Smooth muscle cell (in vitro differentiated cells): ENCODE data around the gene SCUBE2. TPM values are rescaled to one million over a fixed set of nuclear protein-coding genes. Genes with fewer than 3 reads are reported as not detected.

Experiments
- DNase-seq: peaks from one replicate; lab custom pipeline; 2025; ENCODE audit not compliant: unreplicated experiment; lab: John Stamatoyannopoulos, UW
- H2AFZ ChIP-seq: fragments of 200-600 bp; sonication (generic); 2 replicates; pipeline ENCODE4 v1.6.0; 2016; ENCODE audit warnings: antibody characterized with exemption, low read depth, mild to moderate bottlenecking
- H3F3A ChIP-seq: fragments of 200-600 bp; sonication (generic); 2 replicates; pipeline ENCODE4 v1.6.0; 2017; ENCODE audit warnings: antibody characterized with exemption, low read depth
- H3K27ac ChIP-seq: fragments of 200-600 bp; sonication (generic); 2 replicates; pipeline ENCODE4 v1.5.1; 2016; ENCODE audit warnings: low read depth, mild to moderate bottlenecking
- H3K27me3 ChIP-seq: fragments of 200-600 bp; sonication (generic); 2 replicates; pipeline ENCODE4 v1.6.1; 2016; ENCODE audit warnings: low read depth, mild to moderate bottlenecking
- H3K36me3 ChIP-seq: fragments of 200-600 bp; sonication (generic); 2 replicates; pipeline ENCODE4 v1.5.1; 2016; ENCODE audit warnings: low read depth
- H3K4me1 ChIP-seq: fragments of 200-600 bp; sonication (generic); 2 replicates; pipeline ENCODE4 v1.5.1; 2016; ENCODE audit warnings: low read depth
- H3K4me2 ChIP-seq: fragments of 200-600 bp; sonication (generic); 2 replicates; pipeline ENCODE4 v1.6.0; 2016; ENCODE audit warnings: mild to moderate bottlenecking
- H3K4me3 ChIP-seq: fragments of 200-600 bp; sonication (generic); 2 replicates; pipeline ENCODE4 v1.5.1; 2016; ENCODE audit warnings: mild to moderate bottlenecking
- H3K79me2 ChIP-seq: fragments of 200-600 bp; sonication (generic); 2 replicates; pipeline ENCODE4 v1.6.0; 2016; ENCODE audit warnings: low read depth, mild to moderate bottlenecking
- H3K9ac ChIP-seq: fragments of 200-600 bp; sonication (generic); 2 replicates; pipeline ENCODE4 v1.6.0; 2016; ENCODE audit warnings: low read depth
- H3K9me3 ChIP-seq: fragments of 200-600 bp; sonication (generic); replicated peaks from 2 replicates; pipeline ENCODE4 v1.5.1; 2016; ENCODE audit warnings: low read depth
- H4K20me1 ChIP-seq: fragments of 200-600 bp; sonication (generic); 2 replicates; pipeline ENCODE4 v1.6.0; 2016; ENCODE audit warnings: low read depth
- CTCF ChIP-seq: fragments of 200-600 bp; sonication (generic); IDR thresholded peaks from 2 replicates; pipeline ENCODE4 v1.5.1; 2017; ENCODE audit warnings: borderline replicate concordance, mild to moderate bottlenecking, antibody characterized with exemption; ENCODE audit not compliant: insufficient read depth, poor library complexity, severe bottlenecking
- WGBS: methylation state at CpG from one replicate; pipeline ENCODE4 v1.1.7; 2016; ENCODE audit warnings: low lambda C conversion rate; 5-methylcytosine and 5-hydroxymethylcytosine counted together
- polyA plus RNA-seq: library from polyadenylated mRNA; unstranded; fragments of >200 nt; fragmentation: Nextera tagmentation; extraction: Ambion mirVana; gene quantifications from 2 replicates; pipeline ENCODE4 v1.2.1, GENCODE V29; 2016
- total RNA-seq: library from RNA; depleted of rRNA; stranded (reverse); fragments of >200 nt; gene quantifications from 2 replicates; pipeline ENCODE4 v1.2.3, GENCODE V29; 2014

Gene SCUBE2
- total and polyA plus RNA-seq, 2 experiments from 2014 or later: 2.2 to 5.0 TPM

GRCh38 chr11:9060700-9061111 lies 30.7 kb downstream of the SCUBE2 start:
- no peaks in the 10 kb centered on the region for H3K27me3 ChIP-seq
- H3F3A ChIP-seq: no peaks in the 10 kb centered on the region
- H3K9ac ChIP-seq: no peak overlapping the region
- H3K79me2 ChIP-seq: no peaks in the 10 kb centered on the region
- H4K20me1 ChIP-seq: no peaks in the 10 kb centered on the region
- no peak for TF ChIP-seq CTCF
- DNase-seq: no peak
- WGBS: 77% methylated on average over 4 of the region's 4 CpGs
- H3K27ac ChIP-seq: no peak overlapping the region
- H3K9me3 ChIP-seq: no peaks in the 10 kb centered on the region
- H3K36me3 ChIP-seq: no peaks in the 10 kb centered on the region
- no peak overlapping the region for H3K4me3 ChIP-seq
- no peak overlapping the region for H3K4me2 ChIP-seq
- H2AFZ ChIP-seq: no peak overlapping the region
- no peaks in the 10 kb centered on the region for H3K4me1 ChIP-seq

DNA sequence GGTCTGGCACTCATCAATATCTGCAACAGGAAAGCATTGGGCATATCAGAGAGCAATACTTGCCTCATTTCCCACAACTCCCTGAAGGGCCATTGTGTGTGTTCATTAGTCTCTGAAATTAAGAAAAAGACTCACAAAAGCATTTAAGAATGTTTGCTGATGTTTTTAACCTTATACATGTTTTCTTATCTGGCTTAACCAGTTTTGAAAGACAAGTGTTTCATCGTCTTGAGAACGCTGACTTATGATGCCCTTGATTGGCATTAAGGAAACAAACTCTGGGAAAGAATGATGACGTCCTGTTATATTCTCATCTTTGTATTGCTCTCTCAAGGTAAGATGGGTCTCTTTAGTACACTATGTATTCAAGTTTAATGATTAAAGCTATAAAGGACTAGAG lies 32.0 kb downstream of the SCUBE2 start:
- Histone ChIP-seq H3K27me3 (no peaks in the 10 kb centered on the region), H3K9ac (no peak overlapping the region), H3F3A (no peaks in the 10 kb centered on the region), H3K27ac (no peak overlapping the region), H3K79me2 (no peaks in the 10 kb centered on the region), H3K4me2 (no peak overlapping the region), H3K4me3 (no peak overlapping the region), H2AFZ (no peak overlapping the region), H3K36me3 (no peaks in the 10 kb centered on the region), H3K9me3 (no peaks in the 10 kb centered on the region), H4K20me1 (no peaks in the 10 kb centered on the region), H3K4me1 (no peaks in the 10 kb centered on the region)
- no peak for DNase-seq
- 86% methylated on average over 3 of the region's 3 CpGs for WGBS
- no peak for TF ChIP-seq CTCF

DNA sequence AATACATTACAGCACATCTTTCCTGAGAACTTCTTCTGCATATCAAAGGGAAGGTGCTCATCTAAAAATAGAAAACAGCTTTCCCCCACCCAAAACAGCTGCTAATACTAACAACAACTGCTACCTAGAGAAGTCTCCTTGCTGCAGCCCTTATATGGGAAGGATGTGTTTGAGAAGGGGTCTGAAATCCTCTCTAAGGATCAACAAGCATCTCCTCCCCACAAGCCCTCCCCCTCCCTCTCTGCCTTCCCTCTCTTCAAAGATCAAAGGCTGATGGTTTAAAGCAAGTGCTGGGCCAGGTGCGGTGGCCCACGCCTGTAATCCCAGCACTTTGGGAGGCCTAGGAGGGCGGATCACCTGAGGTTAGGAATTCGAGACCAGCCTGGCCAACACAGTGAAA lies 33.5 kb downstream of the SCUBE2 start:
- Histone ChIP-seq H3K4me2 (no peak overlapping the region), H3K27me3 (no peaks in the 10 kb centered on the region), H3K27ac (no peak overlapping the region), H3K9me3 (no peaks in the 10 kb centered on the region), H2AFZ (no peak overlapping the region), H3K79me2 (no peaks in the 10 kb centered on the region), H3F3A (no peaks in the 10 kb centered on the region), H3K4me3 (no peak overlapping the region), H4K20me1 (no peaks in the 10 kb centered on the region), H3K9ac (no peak overlapping the region), H3K4me1 (no peaks in the 10 kb centered on the region), H3K36me3 (no peaks in the 10 kb centered on the region)
- DNase-seq: no peak
- no peak for TF ChIP-seq CTCF
- 87% methylated on average over 4 of the region's 4 CpGs for WGBS

- H3K36me3 ChIP-seq: no peaks in the 10 kb centered on the region
- no peak for DNase-seq
- H3K4me3 ChIP-seq: no peak overlapping the region
- 95% methylated on average over 2 of the region's 2 CpGs for WGBS
- no peak for TF ChIP-seq CTCF
- no peak overlapping the region for H3K4me2 ChIP-seq
- H3K9ac ChIP-seq: no peak overlapping the region
- no peaks in the 10 kb centered on the region for H3K9me3 ChIP-seq
- no peaks in the 10 kb centered on the region for H3K79me2 ChIP-seq
- H3F3A ChIP-seq: no peaks in the 10 kb centered on the region
- H3K27me3 ChIP-seq: no peaks in the 10 kb centered on the region
- H3K27ac ChIP-seq: no peak overlapping the region
- H3K4me1 ChIP-seq: no peaks in the 10 kb centered on the region
- no peaks in the 10 kb centered on the region for H4K20me1 ChIP-seq
- no peak overlapping the region for H2AFZ ChIP-seq
Observed at GRCh38 chr11:9057007-9057406, 34.4 kb downstream of the SCUBE2 start.
